ENCODE results near the gene NKX2-1.
"Not testable (repeated sequence)": the region's sequence is repeated elsewhere in the genome, so short reads cannot be mapped to it uniquely, and the experiment has no call there.

- TF ChIP-seq CTCF (conservative IDR thresholded peaks at IDR 0.05; ENCODE audit: low read depth, low read length); EZH2 (IDR thresholded peaks at IDR 0.05; ENCODE audit: low read length, unreplicated experiment): not testable (repeated sequence)
Observed at GRCh38 chr14:36476061-36476460, 44.0 kb downstream of the NKX2-1 start.

Data from PC-3 (cell line).